Subcutaneous adipose tissue (tissue), 4 donors: ENCODE data around the gene JMJD8. TPM values are rescaled to one million over a fixed set of nuclear protein-coding genes. Genes with fewer than 3 reads are reported as not detected.

Experiments
- total RNA-seq, 4 donors: library from RNA; depleted of rRNA; stranded (reverse); fragments of >200 nt; gene quantifications; one replicate each; pipeline ENCODE4 v1.1.0, GENCODE V29; 2016
- TF ChIP-seq, protein P1 (sequence below): fragments of 450-650 bp; IDR thresholded peaks from one replicate; pipeline ENCODE4 v1.5.1; 2016; ENCODE audit warnings: low read depth, mild to moderate bottlenecking, control low read depth, antibody characterized with exemption, moderate library complexity

JMJD8 gene
- total RNA-seq, 4 donors from 2014 or later = 27.4 to 67.8 (median 49.3) TPM

DNA sequence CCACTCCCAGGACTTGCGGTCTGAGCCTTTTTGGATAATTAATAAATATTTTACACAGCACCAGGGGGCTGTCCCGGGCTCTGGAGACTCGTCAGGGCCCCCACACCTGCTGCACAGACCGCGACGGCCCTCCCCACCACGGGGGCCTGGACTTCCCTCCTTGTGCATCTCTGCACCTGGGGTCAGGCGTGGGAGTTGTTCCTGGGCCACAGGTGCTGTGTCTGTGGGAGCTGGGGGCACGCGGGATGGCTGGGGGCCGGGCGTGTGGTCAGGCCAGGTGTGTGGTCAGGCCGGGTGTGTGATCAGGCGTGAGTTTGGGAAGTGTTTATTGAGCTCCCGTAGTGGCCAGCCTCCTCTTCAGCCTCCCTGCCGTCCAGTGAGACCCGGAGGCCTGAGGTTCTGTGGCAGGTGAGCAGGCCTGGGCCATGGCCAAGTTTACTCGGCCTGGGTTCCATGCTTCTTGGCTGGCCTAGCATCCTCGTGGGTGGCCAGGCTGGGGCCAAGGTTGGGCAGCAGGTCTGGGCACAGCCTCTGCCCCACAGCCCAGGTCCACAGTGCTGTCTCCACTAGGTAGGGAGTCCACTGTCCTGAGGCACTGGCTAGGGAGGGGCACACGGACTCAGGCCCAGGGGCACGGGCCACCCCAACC lies 5.8 kb downstream of the JMJD8 start:
- TF ChIP-seq, protein P1, sequence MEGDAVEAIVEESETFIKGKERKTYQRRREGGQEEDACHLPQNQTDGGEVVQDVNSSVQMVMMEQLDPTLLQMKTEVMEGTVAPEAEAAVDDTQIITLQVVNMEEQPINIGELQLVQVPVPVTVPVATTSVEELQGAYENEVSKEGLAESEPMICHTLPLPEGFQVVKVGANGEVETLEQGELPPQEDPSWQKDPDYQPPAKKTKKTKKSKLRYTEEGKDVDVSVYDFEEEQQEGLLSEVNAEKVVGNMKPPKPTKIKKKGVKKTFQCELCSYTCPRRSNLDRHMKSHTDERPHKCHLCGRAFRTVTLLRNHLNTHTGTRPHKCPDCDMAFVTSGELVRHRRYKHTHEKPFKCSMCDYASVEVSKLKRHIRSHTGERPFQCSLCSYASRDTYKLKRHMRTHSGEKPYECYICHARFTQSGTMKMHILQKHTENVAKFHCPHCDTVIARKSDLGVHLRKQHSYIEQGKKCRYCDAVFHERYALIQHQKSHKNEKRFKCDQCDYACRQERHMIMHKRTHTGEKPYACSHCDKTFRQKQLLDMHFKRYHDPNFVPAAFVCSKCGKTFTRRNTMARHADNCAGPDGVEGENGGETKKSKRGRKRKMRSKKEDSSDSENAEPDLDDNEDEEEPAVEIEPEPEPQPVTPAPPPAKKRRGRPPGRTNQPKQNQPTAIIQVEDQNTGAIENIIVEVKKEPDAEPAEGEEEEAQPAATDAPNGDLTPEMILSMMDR = no peak

DNA sequence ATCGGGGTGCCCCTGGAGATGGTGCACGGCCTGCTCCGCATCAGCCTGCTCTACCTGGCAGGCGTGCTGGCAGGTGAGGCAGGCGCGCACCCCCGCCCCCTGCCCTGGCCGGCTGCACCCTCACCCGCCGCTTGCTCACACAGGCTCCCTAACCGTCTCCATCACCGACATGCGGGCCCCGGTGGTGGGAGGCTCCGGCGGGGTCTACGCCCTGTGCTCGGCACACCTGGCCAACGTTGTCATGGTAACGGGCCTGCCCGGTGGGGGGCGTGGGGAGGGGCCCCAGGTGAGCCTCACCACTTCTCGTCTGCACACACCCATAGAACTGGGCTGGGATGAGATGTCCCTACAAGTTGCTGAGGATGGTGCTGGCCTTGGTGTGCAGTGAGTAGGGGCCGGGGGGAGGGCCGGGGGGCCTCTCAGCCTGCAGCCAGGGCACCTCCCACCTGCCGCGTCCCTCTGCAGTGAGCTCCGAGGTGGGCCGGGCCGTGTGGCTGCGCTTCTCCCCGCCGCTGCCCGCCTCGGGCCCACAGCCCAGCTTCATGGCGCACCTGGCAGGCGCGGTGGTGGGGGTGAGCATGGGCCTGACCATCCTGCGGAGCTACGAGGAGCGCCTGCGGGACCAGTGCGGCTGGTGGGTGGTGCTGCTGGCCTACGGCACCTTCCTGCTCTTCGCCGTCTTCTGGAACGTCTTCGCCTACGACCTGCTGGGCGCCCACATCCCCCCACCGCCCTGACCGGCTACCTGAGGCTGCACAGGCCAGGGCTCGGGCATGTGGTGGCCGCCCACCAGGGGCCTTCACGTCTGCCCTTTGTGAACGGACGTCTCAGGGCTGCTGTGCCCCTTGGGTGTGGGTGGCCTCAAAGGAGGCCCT lies 6.6 kb downstream of the JMJD8 start:
- TF ChIP-seq, protein P1 = no peak

DNA sequence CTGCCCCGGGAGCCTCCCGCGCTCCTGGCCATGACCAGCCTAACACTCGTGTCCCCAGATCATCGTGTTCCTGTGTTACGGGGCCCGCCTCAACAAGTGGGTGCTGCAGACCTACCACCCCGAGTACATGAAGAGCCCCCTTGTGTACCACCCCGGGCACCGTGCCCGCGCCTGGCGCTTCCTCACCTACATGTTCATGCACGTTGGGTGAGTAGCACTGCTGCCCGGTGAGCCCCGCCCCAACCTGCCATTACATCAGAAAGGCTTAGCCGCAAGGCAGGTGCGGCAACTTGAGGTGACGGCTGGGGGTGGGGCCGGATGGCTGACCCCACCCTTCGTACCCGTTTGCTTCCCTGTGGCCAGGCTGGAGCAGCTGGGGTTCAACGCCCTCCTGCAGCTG lies 7.2 kb downstream of the JMJD8 start:
- TF ChIP-seq, protein P1 = no peak

DNA sequence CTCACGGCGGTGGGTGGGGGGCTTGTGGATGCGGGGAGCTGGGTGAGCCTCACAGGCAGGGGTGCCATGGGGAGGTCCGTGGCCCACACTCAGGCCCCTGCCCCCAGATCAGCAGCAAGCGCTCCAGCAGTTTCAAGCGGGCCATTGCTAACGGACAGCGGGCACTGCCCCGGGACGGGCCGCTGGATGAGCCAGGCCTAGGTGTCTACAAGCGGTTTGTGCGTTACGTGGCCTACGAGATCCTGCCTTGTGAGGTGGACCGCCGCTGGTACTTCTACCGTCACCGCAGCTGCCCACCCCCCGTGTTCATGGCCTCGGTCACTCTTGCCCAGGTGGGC lies 7.6 kb downstream of the JMJD8 start:
- TF ChIP-seq, protein P1 = no peak

DNA sequence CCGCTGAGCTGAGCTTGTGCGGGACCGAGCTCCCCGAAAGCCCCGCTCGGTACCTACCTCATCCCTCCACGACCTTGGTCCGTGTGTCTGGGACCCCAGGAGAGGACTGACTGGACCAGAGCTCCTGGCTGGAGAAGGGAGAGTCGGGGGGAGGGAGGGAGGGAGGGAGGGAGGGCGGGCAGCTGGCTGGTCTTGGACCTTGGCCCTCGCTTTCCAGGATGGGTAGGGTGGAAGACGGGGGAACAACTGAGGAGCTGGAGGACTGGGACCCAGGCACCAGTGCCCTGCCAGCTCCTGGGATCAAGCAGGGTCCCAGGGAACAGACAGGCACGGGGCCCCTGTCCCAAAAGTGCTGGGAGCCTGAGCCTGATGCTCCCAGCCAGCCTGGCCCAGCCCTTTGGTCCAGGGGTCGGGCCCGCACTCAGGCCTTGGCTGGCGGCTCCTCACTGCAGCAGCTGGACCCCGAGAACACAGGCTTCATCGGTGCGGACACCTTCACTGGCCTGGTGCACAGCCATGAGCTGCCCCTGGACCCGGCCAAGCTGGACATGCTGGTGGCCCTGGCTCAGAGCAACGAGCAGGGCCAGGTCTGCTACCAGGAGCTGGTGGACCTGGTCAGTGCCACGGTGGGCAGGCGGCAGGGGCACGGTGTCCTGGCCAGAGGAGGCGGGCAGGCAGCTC lies 8.1 kb downstream of the JMJD8 start:
- TF ChIP-seq, protein P1 = no peak

DNA sequence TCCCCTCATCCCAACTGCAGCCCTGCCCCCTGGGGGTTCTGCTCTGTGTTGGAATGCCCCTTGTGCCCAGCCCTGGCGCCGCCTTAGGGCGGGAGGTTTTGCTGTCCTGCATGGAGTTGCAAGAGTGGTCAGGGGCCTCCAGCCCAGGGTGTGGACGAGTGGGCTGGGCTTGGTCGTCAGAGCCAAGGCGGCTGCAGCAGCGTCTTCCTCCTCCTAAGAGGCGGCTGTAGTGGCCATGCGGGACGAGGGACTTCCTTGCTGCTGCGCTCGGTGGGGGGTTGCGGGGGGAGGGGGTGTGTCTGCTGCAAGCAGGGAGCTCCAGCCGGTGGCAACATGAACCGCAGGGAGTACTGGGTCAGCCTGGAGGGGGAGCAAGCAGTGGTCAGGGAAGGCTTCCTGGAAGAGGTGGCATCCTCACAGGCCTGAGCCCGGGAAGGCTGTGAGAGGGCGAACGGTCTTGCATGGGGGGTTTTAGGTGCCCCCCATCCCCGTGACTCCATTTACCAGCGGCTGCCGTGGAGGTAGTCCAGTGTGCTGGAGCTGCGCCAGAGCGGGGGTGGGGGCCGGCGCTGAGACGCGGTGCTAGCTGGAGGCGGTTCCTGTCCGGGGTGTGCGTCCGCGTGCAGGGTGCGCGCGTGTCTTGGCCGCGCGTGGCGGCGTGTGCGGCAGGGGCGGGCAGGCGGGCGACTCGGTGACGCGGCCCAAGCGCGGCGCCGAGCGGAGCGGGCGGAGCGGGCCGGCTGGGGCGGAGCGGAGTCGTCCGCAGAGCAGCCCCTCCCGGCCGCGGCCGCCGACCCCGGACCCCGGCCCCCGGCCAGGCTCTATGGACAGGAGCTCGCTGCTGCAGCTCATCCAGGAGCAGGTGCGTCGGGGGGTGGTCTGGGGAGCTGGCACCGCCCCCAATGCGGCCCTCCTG lies 8.9 kb downstream of the JMJD8 start, which contains the start of gene RHBDL1:
Gene RHBDL1 (plus strand): TSS at position 704 of the 916 bp plus-strand sequence. CDS start 120 bp downstream, at position 824.
- TF ChIP-seq, protein P1 = no peak
